HCT116 (cell line): ENCODE data around the gene SLC23A1. TPM values are rescaled to one million over a fixed set of nuclear protein-coding genes. Genes with fewer than 3 reads are reported as not detected.

Source experiments
- ATAC-seq: fragments of 200-7000 bp; cut with Tn5 transposase; 2 replicates; pipeline ENCODE4 v1.9.1; 2020; ENCODE audit warnings: mild to moderate bottlenecking, moderate library complexity
- BruUV-seq: library from RNA; stranded (reverse); fragments of 400-500 nt; replicated peaks from 2 replicates; lab custom pipeline; 2021; lab: Mats Ljungman, UMichigan
- CTCF ChIA-PET: fragments of 300-600 bp; sonication (Branson Sonifier 250); formaldehyde crosslinking; loops from one replicate; lab custom pipeline; 2021; ENCODE audit warnings: antibody characterized with exemption; lab: Charles Lee
- POLR2A ChIA-PET: fragments of 300-600, 350-600 bp; sonication (Branson Sonifier 250); formaldehyde crosslinking; loops from one replicate; lab custom pipeline; 2021; ENCODE audit warnings: antibody characterized with exemption; lab: Charles Lee
- RAD21 ChIA-PET, 2 experiments: fragments of 300-600 bp; sonication (Branson Sonifier 250); formaldehyde crosslinking; loops; one replicate each; lab custom pipeline; 2023; ENCODE audit warnings: low total read pairs in 2 of 2; ENCODE audit not compliant: uncharacterized antibody in 2 of 2, unreplicated experiment in 2 of 2, low non-redundant PET in 1 of 2; lab: Charles Lee
- DNase-seq: peaks from one replicate; pipeline ENCODE4 v3.0.0-alpha.2; 2010; ENCODE audit warnings: low read depth, low spot score
- H2AFZ ChIP-seq: fragments of 200-600 bp; shearing (Covaris generic), sonication (generic); 2 replicates; pipeline ENCODE4 v1.6.1; 2017; ENCODE audit warnings: low read depth, mixed run types, mixed read lengths, antibody characterized with exemption, low read length; ENCODE audit not compliant: poor library complexity, severe bottlenecking
- H3K27ac ChIP-seq: 2 replicates; pipeline ENCODE4 v1.5.1; 2012; ENCODE audit warnings: low read depth, low read length
- H3K27me3 ChIP-seq: fragments of 200-600 bp; sonication (generic); 2 replicates; pipeline ENCODE4 v1.6.1; 2016; ENCODE audit warnings: mixed run types, low read length, mixed read lengths; ENCODE audit not compliant: insufficient read depth
- H3K36me3 ChIP-seq, 2 experiments: fragments of 200-500 bp in 1 of 2; fragments of 200-600 bp in 1 of 2; sonication (Bioruptor generic) in 1 of 2; sonication (generic) in 1 of 2; 2 replicates each; pipeline versions ENCODE4 v1.5.1 to v1.6.1; 2014 to 2016; ENCODE audit warnings: low read length in 2 of 2, inconsistent platforms in 1 of 2, mixed read lengths in 1 of 2, mixed run types in 1 of 2; ENCODE audit not compliant: insufficient read depth in 2 of 2, control insufficient read depth in 1 of 2
- H3K4me1 ChIP-seq, 2 experiments: fragments of 200-600 bp in 1 of 2; sonication (generic) in 1 of 2; 2 replicates each; pipeline versions ENCODE4 v1.5.1 to v1.6.1; 2012 to 2017; ENCODE audit warnings: low read length in 2 of 2, inconsistent platforms in 1 of 2, mild to moderate bottlenecking in 1 of 2, mixed read lengths in 1 of 2, mixed run types in 1 of 2, moderate library complexity in 1 of 2; ENCODE audit not compliant: insufficient read depth in 2 of 2, control insufficient read depth in 1 of 2
- H3K4me2 ChIP-seq: fragments of 200-600 bp; sonication (generic); 2 replicates; pipeline ENCODE4 v1.6.1; 2017; ENCODE audit warnings: mixed run types, low read length, mixed read lengths
- H3K4me3 ChIP-seq, 2 experiments: fragments of 200-600 bp in 1 of 2; sonication (generic) in 1 of 2; replicated peaks in 1 of 2; 2 replicates each; pipeline ENCODE4 v1.5.1; 2011 to 2016; ENCODE audit warnings: low read length in 2 of 2, control low read depth in 1 of 2, low read depth in 1 of 2, mild to moderate bottlenecking in 1 of 2, mixed read lengths in 1 of 2, mixed run types in 1 of 2
- H3K79me2 ChIP-seq: fragments of 200-600 bp; sonication (generic); 2 replicates; pipeline ENCODE4 v1.6.1; 2017; ENCODE audit warnings: mild to moderate bottlenecking, mixed run types, low read length, moderate library complexity, mixed read lengths; ENCODE audit not compliant: insufficient read depth
- H3K9ac ChIP-seq: fragments of 200-600 bp; sonication (generic); 2 replicates; pipeline ENCODE4 v1.6.1; 2016; ENCODE audit warnings: low read length, mixed read lengths
- H3K9me2 ChIP-seq: fragments of 200-600 bp; sonication (generic), shearing (Covaris generic); 2 replicates; pipeline ENCODE4 v1.6.1; 2017; ENCODE audit warnings: mixed run types, mild to moderate bottlenecking, moderate library complexity; ENCODE audit not compliant: insufficient read depth
- H3K9me3 ChIP-seq, 2 experiments: fragments of 200-500 bp in 1 of 2; fragments of 200-600 bp in 1 of 2; sonication (Bioruptor generic) in 1 of 2; sonication (generic) in 1 of 2; 2 replicates each; pipeline ENCODE4 v1.6.1; 2014 to 2017; ENCODE audit warnings: low read length in 2 of 2, mixed read lengths in 2 of 2, inconsistent platforms in 1 of 2, low read depth in 1 of 2, mild to moderate bottlenecking in 1 of 2, mixed run types in 1 of 2, moderate library complexity in 1 of 2; ENCODE audit not compliant: control insufficient read depth in 1 of 2, insufficient read depth in 1 of 2
- H4K20me1 ChIP-seq: fragments of 200-600 bp; sonication (generic), shearing (Covaris generic); 2 replicates; pipeline ENCODE4 v1.6.1; 2017; ENCODE audit warnings: mixed run types, mild to moderate bottlenecking, moderate library complexity; ENCODE audit not compliant: insufficient read depth
- CBX3 ChIP-seq: IDR thresholded peaks from 2 replicates; pipeline ENCODE4 v1.6.1; 2012; ENCODE audit warnings: low read depth
- CEBPB ChIP-seq: IDR thresholded peaks from 2 replicates; pipeline ENCODE4 v1.6.1; 2012; ENCODE audit warnings: low read depth
- CTCF ChIP-seq, 3 experiments: fragments of 200-600 bp in 1 of 3; sonication (generic) in 1 of 3; IDR thresholded peaks in 2 of 3; conservative IDR thresholded peaks in 1 of 3; 2 replicates each; pipeline ENCODE4 v1.5.1; 2012 to 2017; ENCODE audit warnings: low read depth in 2 of 3, low read length in 2 of 3, antibody characterized with exemption in 1 of 3, borderline replicate concordance in 1 of 3, control low read depth in 1 of 3, mild to moderate bottlenecking in 1 of 3, mixed read lengths in 1 of 3, mixed run types in 1 of 3, moderate library complexity in 1 of 3; ENCODE audit not compliant: insufficient read depth in 1 of 3
- EGR1 ChIP-seq: IDR thresholded peaks from 2 replicates; pipeline ENCODE4 v1.6.1; 2012; ENCODE audit warnings: low read depth
- EZH2 ChIP-seq: fragments of 200-600 bp; sonication (generic); IDR thresholded peaks from 2 replicates; pipeline ENCODE4 v1.6.1; 2017; ENCODE audit warnings: antibody characterized with exemption, mixed run types
- EZH2phosphoT487 ChIP-seq: fragments of 200-600 bp; IDR thresholded peaks from 2 replicates; pipeline ENCODE4 v1.6.1; 2018; ENCODE audit warnings: antibody characterized with exemption, borderline replicate concordance
- FOSL1 ChIP-seq: IDR thresholded peaks from 2 replicates; pipeline ENCODE4 v1.6.1; 2012; ENCODE audit warnings: low read depth
- JUND ChIP-seq: IDR thresholded peaks from 2 replicates; pipeline ENCODE4 v1.6.1; 2012
- MAX ChIP-seq: IDR thresholded peaks from 2 replicates; pipeline ENCODE4 v1.6.1; 2012
- POLR2A ChIP-seq: IDR thresholded peaks from 2 replicates; pipeline ENCODE4 v1.7.0; 2011; ENCODE audit warnings: borderline replicate concordance; ENCODE audit not compliant: insufficient read depth, insufficient read length; ENCODE audit errors: extremely low read depth
- POLR2AphosphoS5 ChIP-seq: IDR thresholded peaks from 2 replicates; pipeline ENCODE4 v1.6.1; 2011; ENCODE audit warnings: mild to moderate bottlenecking, low read depth, low read length, moderate library complexity
- RAD21 ChIP-seq: IDR thresholded peaks from 2 replicates; pipeline ENCODE4 v1.6.1; 2012; ENCODE audit warnings: low read depth, mild to moderate bottlenecking
- SIN3A ChIP-seq: IDR thresholded peaks from 2 replicates; pipeline ENCODE4 v1.6.1; 2012; ENCODE audit warnings: low read depth
- SP1 ChIP-seq: IDR thresholded peaks from 2 replicates; pipeline ENCODE4 v1.6.1; 2012; ENCODE audit warnings: low read depth
- SRF ChIP-seq: IDR thresholded peaks from 2 replicates; pipeline ENCODE4 v1.6.1; 2012; ENCODE audit warnings: low read depth
- YY1 ChIP-seq: IDR thresholded peaks from 2 replicates; pipeline ENCODE4 v1.6.1; 2011; ENCODE audit warnings: low read length, low read depth, moderate library complexity, mild to moderate bottlenecking; ENCODE audit not compliant: insufficient replicate concordance; ENCODE audit errors: extremely low read depth
- ZBTB33 ChIP-seq: IDR thresholded peaks from 2 replicates; pipeline ENCODE4 v1.6.1; 2011; ENCODE audit warnings: mild to moderate bottlenecking, low read length, moderate library complexity; ENCODE audit not compliant: insufficient replicate concordance; ENCODE audit errors: extremely low read depth
- ZNF274 ChIP-seq: fragments of 200-500 bp; sonication (Bioruptor generic); IDR thresholded peaks from 2 replicates; pipeline ENCODE4 v1.6.1; 2014; ENCODE audit warnings: mild to moderate bottlenecking, low read depth, low read length, inconsistent platforms
- intact Hi-C: fragments of 100-400 bp; cut with micrococcal nuclease; formaldehyde crosslinking; loops from 2 replicates; pipeline ENCODE4 v1.10.0; 2022
- total RNA-seq: library from RNA; stranded (reverse); gene quantifications from one replicate; pipeline ENCODE4 v1.2.1, GENCODE V29; 2021; ENCODE audit not compliant: unreplicated experiment

SLC23A1 gene
- total RNA-seq, 1 experiment from 2014 or later, result not detected

- TF ChIP-seq CTCF (IDR thresholded peaks at IDR 0.05 in 2 of 3, conservative IDR thresholded peaks at IDR 0.05 in 1 of 3; ENCODE audit: borderline replicate concordance in 1 of 3, insufficient read depth in 1 of 3, low read depth in 2 of 3, low read length in 2 of 3) (no peak), EGR1 (no peak), CEBPB (no peak), MAX (no peak)
Observed at GRCh38 chr5:139363937-139364336, 19.2 kb downstream of the SLC23A1 start (continued).

GRCh38 chr5:139361835-139362429, 21.2 kb downstream of the SLC23A1 start:
- RAD21 ChIA-PET, result no interaction called here
- Histone ChIP-seq H3K4me1 (0 out of 4 replicates have a peak, but pooled peaks cover 0 to 3% of the 10 kb centered on the region in 2 experiments), H3K27me3 (no peaks in the 10 kb centered on the region), H3K9ac (no peak overlapping the region), H3K4me3 (no peak overlapping the region), H3K4me2 (no peak overlapping the region), H3K9me3 (no peaks in the 10 kb centered on the region), H3K27ac (no peak overlapping the region), H4K20me1 (peaks cover 4% of the 10 kb centered on the region; the same call in 1 of the 2 replicates), H3K9me2 (no peaks in the 10 kb centered on the region), H3K36me3 (peaks cover 12 to 17% of the 10 kb centered on the region in 2 experiments; a peak in 3 of 4 replicates), H2AFZ (no peak overlapping the region), H3K79me2 (peaks cover 69% of the 10 kb centered on the region)
- CTCF ChIA-PET, result no interaction called here
- BruUV-seq, result no TSS peak
- DNase-seq, result no peak
- POLR2A ChIA-PET, result interaction anchor here (0.7 kb wide), 1 partner anchor 967 kb away, joined by 3 read pairs; no protein-coding TSS in a partner anchor
- intact Hi-C loops, result no loop called here
- TF ChIP-seq ZBTB33, result no peak
- TF ChIP-seq EZH2phosphoT487, result no peak
- no peak for TF ChIP-seq JUND
- TF ChIP-seq EGR1, result no peak
- TF ChIP-seq RAD21, result no peak
- no peak for TF ChIP-seq ZNF274
- no peak for TF ChIP-seq MAX
- no peak for TF ChIP-seq POLR2A
- no peak for TF ChIP-seq SP1
- TF ChIP-seq CTCF (IDR thresholded peaks at IDR 0.05 in 2 of 3, conservative IDR thresholded peaks at IDR 0.05 in 1 of 3; ENCODE audit: borderline replicate concordance in 1 of 3, insufficient read depth in 1 of 3, low read depth in 2 of 3, low read length in 2 of 3), result no peak
- no peak for TF ChIP-seq SIN3A
- no peak for TF ChIP-seq SRF
- no peak for TF ChIP-seq FOSL1
- no peak for TF ChIP-seq YY1
- no peak for TF ChIP-seq EZH2
- TF ChIP-seq CBX3, result no peak
- no peak for TF ChIP-seq POLR2AphosphoS5
- ATAC-seq, result no peak
